K562 (cell line): ENCODE data around the gene FYTTD1. TPM values are rescaled to one million over a fixed set of nuclear protein-coding genes. Genes with fewer than 3 reads are reported as not detected.

ENCODE experiments used
- CREBBP ChIP-seq: IDR thresholded peaks from one replicate; pipeline ENCODE4 v1.6.1; 2012; ENCODE audit warnings: low read depth, mild to moderate bottlenecking, control low read depth, inconsistent platforms, low read length
- HIVEP1 ChIP-seq: fragments of 250-450 bp; sonication (Bioruptor Pico); IDR thresholded peaks from 2 replicates; pipeline ENCODE4 v1.4.0; 2020; ENCODE audit warnings: mild to moderate bottlenecking
- HMGXB4 ChIP-seq: sonication (generic); formaldehyde crosslinking; IDR thresholded peaks from 2 replicates; pipeline ENCODE4 v1.8.1; 2023; ENCODE audit warnings: mild to moderate bottlenecking, missing genetic modification reagents
- MAFK ChIP-seq: IDR thresholded peaks from 2 replicates; pipeline ENCODE4 v1.6.1; 2011; ENCODE audit warnings: low read length, improper control_type of control experiment
- MED1 ChIP-seq: sonication (generic); formaldehyde crosslinking; IDR thresholded peaks from 2 replicates; pipeline ENCODE4 v1.8.1; 2023; ENCODE audit warnings: missing genetic modification reagents, borderline replicate concordance
- NR2C2 ChIP-seq, 2 experiments: fragments of 200-800 bp in 1 of 2; sonication (Bioruptor generic) in 1 of 2; sonication (generic) in 1 of 2; formaldehyde crosslinking in 1 of 2; IDR thresholded peaks; 2 replicates each; pipeline versions ENCODE4 v1.6.1 to v1.8.0; 2016 to 2022; ENCODE audit warnings: mild to moderate bottlenecking in 1 of 2, missing compliant biosample characterization in 1 of 2, missing genetic modification characterization in 1 of 2, missing genetic modification reagents in 1 of 2
- SP1 ChIP-seq: sonication (generic); formaldehyde crosslinking; IDR thresholded peaks from 2 replicates; pipeline ENCODE4 v1.8.1; 2022; ENCODE audit warnings: mild to moderate bottlenecking, missing genetic modification reagents
- XRCC5 ChIP-seq: fragments of 200-400 bp; formaldehyde crosslinking; IDR thresholded peaks from 2 replicates; pipeline ENCODE4 v1.6.1; 2017; ENCODE audit warnings: low read depth, mild to moderate bottlenecking, low read length
- ZFP36 ChIP-seq: fragments of 150-350 bp; IDR thresholded peaks from 2 replicates; pipeline ENCODE4 v1.6.1; 2018; ENCODE audit warnings: low read length, low read depth; ENCODE audit not compliant: partially characterized antibody
- ZFP91 ChIP-seq: sonication (generic); formaldehyde crosslinking; IDR thresholded peaks from 2 replicates; pipeline ENCODE4 v1.8.0; 2022; ENCODE audit warnings: mild to moderate bottlenecking, missing genetic modification reagents
- ZNF217 ChIP-seq: sonication (generic); formaldehyde crosslinking; IDR thresholded peaks from 2 replicates; pipeline ENCODE4 v1.8.0; 2022; ENCODE audit warnings: mild to moderate bottlenecking, missing genetic modification reagents
- ZNF695 ChIP-seq: fragments of 450-650 bp; formaldehyde crosslinking; IDR thresholded peaks from 2 replicates; pipeline ENCODE4 v1.4.0; 2020; ENCODE audit warnings: mild to moderate bottlenecking, moderate library complexity
- ZNF699 ChIP-seq: fragments of 250-450 bp; sonication (Bioruptor Pico); IDR thresholded peaks from 2 replicates; pipeline ENCODE4 v1.8.0; 2021; ENCODE audit warnings: mild to moderate bottlenecking, moderate library complexity; ENCODE audit not compliant: insufficient replicate concordance
- ZNF778 ChIP-seq: fragments of 450-650 bp; formaldehyde crosslinking; IDR thresholded peaks from 2 replicates; pipeline ENCODE4 v1.4.0; 2020; ENCODE audit warnings: mild to moderate bottlenecking, moderate library complexity
- ZNF830 ChIP-seq: fragments of 250-450 bp; sonication (Bioruptor Pico); IDR thresholded peaks from 2 replicates; pipeline ENCODE4 v1.5.0; 2021; ENCODE audit warnings: mild to moderate bottlenecking
- polyA plus RNA-seq, 8 experiments: library from polyadenylated mRNA; depleted of rRNA in 4 of 8; stranded (reverse) in 5 of 8; unstranded in 3 of 8; fragments of >200 nt; fragmentation: Nextera tagmentation in 2 of 8; fragmentation: Illumina TruSeq in 1 of 8; extraction: Ambion mirVana in 2 of 8; extraction: Trizol in 1 of 8; gene quantifications; 2 replicates each; pipeline versions ENCODE4 v1.2.1 to v1.2.3, GENCODE V29; 2011 to 2014; ENCODE audit warnings: inconsistent platforms in 1 of 8, missing spikeins in 1 of 8
- total RNA-seq, 7 experiments: library from RNA; depleted of rRNA in 6 of 7; stranded (reverse); fragments of >200 nt in 6 of 7; fragmentation: Illumina TruSeq in 2 of 7; extraction: Trizol in 2 of 7; gene quantifications; 2 replicates each; pipeline versions ENCODE4 v1.2.1 to v1.2.3, GENCODE V29; 2011 to 2021; ENCODE audit warnings: low replicate concordance in 1 of 7
- TF ChIP-seq, protein P1 (sequence below): fragments of 200-800 bp; sonication (Bioruptor generic); IDR thresholded peaks from 2 replicates; pipeline ENCODE4 v1.6.1; 2016; ENCODE audit warnings: missing genetic modification characterization, missing compliant biosample characterization
- TF ChIP-seq, protein P2 (sequence below): fragments of 450-650 bp; conservative IDR thresholded peaks from 2 replicates; pipeline ENCODE4 v1.6.1; 2016; ENCODE audit warnings: missing genetic modification characterization, low read depth, mild to moderate bottlenecking, control low read depth, missing compliant biosample characterization

Gene FYTTD1
- total and polyA plus RNA-seq, 9 of the 15 experiments (the other 6 are each of a cell fraction or from before 2014, with no cell fraction given), result 35.7 to 106 (median 76.3) TPM

- 0 out of 2 replicates have a peak, but pooled peaks have one; percentile 20 for TF ChIP-seq ZFP91 (CRISPR knock-in tag)
- TF ChIP-seq HIVEP1 (CRISPR knock-in tag), result no peak
- no peak for TF ChIP-seq XRCC5
- no peak for TF ChIP-seq MAFK
- TF ChIP-seq, protein P1, sequence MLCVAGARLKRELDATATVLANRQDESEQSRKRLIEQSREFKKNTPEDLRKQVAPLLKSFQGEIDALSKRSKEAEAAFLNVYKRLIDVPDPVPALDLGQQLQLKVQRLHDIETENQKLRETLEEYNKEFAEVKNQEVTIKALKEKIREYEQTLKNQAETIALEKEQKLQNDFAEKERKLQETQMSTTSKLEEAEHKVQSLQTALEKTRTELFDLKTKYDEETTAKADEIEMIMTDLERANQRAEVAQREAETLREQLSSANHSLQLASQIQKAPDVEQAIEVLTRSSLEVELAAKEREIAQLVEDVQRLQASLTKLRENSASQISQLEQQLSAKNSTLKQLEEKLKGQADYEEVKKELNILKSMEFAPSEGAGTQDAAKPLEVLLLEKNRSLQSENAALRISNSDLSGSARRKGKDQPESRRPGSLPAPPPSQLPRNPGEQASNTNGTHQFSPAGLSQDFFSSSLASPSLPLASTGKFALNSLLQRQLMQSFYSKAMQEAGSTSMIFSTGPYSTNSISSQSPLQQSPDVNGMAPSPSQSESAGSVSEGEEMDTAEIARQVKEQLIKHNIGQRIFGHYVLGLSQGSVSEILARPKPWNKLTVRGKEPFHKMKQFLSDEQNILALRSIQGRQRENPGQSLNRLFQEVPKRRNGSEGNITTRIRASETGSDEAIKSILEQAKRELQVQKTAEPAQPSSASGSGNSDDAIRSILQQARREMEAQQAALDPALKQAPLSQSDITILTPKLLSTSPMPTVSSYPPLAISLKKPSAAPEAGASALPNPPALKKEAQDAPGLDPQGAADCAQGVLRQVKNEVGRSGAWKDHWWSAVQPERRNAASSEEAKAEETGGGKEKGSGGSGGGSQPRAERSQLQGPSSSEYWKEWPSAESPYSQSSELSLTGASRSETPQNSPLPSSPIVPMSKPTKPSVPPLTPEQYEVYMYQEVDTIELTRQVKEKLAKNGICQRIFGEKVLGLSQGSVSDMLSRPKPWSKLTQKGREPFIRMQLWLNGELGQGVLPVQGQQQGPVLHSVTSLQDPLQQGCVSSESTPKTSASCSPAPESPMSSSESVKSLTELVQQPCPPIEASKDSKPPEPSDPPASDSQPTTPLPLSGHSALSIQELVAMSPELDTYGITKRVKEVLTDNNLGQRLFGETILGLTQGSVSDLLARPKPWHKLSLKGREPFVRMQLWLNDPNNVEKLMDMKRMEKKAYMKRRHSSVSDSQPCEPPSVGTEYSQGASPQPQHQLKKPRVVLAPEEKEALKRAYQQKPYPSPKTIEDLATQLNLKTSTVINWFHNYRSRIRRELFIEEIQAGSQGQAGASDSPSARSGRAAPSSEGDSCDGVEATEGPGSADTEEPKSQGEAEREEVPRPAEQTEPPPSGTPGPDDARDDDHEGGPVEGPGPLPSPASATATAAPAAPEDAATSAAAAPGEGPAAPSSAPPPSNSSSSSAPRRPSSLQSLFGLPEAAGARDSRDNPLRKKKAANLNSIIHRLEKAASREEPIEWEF (CRISPR knock-in tag), result no peak
- no peak for TF ChIP-seq ZNF695
- no peak for TF ChIP-seq ZFP36
- no peak for TF ChIP-seq CREBBP
- TF ChIP-seq ZNF217, result no peak
- TF ChIP-seq ZNF778 (CRISPR knock-in tag), result no peak
- TF ChIP-seq, protein P2, sequence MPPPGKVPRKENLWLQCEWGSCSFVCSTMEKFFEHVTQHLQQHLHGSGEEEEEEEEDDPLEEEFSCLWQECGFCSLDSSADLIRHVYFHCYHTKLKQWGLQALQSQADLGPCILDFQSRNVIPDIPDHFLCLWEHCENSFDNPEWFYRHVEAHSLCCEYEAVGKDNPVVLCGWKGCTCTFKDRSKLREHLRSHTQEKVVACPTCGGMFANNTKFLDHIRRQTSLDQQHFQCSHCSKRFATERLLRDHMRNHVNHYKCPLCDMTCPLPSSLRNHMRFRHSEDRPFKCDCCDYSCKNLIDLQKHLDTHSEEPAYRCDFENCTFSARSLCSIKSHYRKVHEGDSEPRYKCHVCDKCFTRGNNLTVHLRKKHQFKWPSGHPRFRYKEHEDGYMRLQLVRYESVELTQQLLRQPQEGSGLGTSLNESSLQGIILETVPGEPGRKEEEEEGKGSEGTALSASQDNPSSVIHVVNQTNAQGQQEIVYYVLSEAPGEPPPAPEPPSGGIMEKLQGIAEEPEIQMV (tag), result no peak
- TF ChIP-seq HMGXB4 (CRISPR knock-in tag), result no peak
- peak; percentile 48; the same call in 1 of the 2 replicates for TF ChIP-seq SP1
- no peak for TF ChIP-seq MED1
- no peak for TF ChIP-seq ZNF699 (CRISPR knock-in tag)
- no peak for TF ChIP-seq NR2C2 (CRISPR knock-in tag; IDR thresholded peaks at IDR 0.05)
- TF ChIP-seq NR2C2 (tag; IDR thresholded peaks at IDR 0.05), result no peak
- TF ChIP-seq ZNF830, result no peak
These were observed 1.4 kb downstream of the FYTTD1 start (continued) for GRCh38 chr3:197750858-197751737.
